HepG2 (cell line): ENCODE measurements around the gene ADIPOR2. TPM values are rescaled to one million over a fixed set of nuclear protein-coding genes. Genes with fewer than 3 reads are reported as not detected.

ENCODE experiments used
- CEBPG ChIP-seq: IDR thresholded peaks from 2 replicates; pipeline ENCODE4 v1.6.1; 2016
- EP300 ChIP-seq, 3 experiments: sonication (generic) in 1 of 3; formaldehyde crosslinking in 1 of 3; IDR thresholded peaks; 2 replicates each; pipeline versions ENCODE4 v1.5.1 to v1.6.1; 2011 to 2020; ENCODE audit warnings: low read depth in 2 of 3, low read length in 2 of 3, borderline replicate concordance in 1 of 3, improper control_type of control experiment in 1 of 3, mild to moderate bottlenecking in 1 of 3, missing genetic modification reagents in 1 of 3, moderate library complexity in 1 of 3
- FOXA3 ChIP-seq: IDR thresholded peaks from 2 replicates; pipeline ENCODE4 v1.6.1; 2016; ENCODE audit warnings: missing genetic modification reagents, missing compliant biosample characterization
- GLI4 ChIP-seq: sonication (generic); formaldehyde crosslinking; IDR thresholded peaks from 2 replicates; pipeline ENCODE4 v1.5.1; 2020; ENCODE audit warnings: missing genetic modification reagents, mild to moderate bottlenecking, moderate library complexity, borderline replicate concordance
- IRF2 ChIP-seq: IDR thresholded peaks from 2 replicates; pipeline ENCODE4 v1.6.1; 2018; ENCODE audit warnings: missing genetic modification reagents, missing compliant biosample characterization
- ISL2 ChIP-seq: sonication (generic); formaldehyde crosslinking; IDR thresholded peaks from 2 replicates; pipeline ENCODE4 v1.5.0; 2020; ENCODE audit warnings: missing genetic modification reagents
- KAT2B ChIP-seq: fragments of 150-350 bp; IDR thresholded peaks from 2 replicates; pipeline ENCODE4 v1.6.1; 2014; ENCODE audit warnings: low read depth, low read length, borderline replicate concordance
- KDM1A ChIP-seq: IDR thresholded peaks from 2 replicates; pipeline ENCODE4 v1.6.1; 2016; ENCODE audit warnings: missing compliant biosample characterization
- POLR2G ChIP-seq: fragments of 200-400 bp; formaldehyde crosslinking; IDR thresholded peaks from 2 replicates; pipeline ENCODE4 v1.6.1; 2018; ENCODE audit warnings: mild to moderate bottlenecking, low read depth, low read length, moderate library complexity
- RFX5 ChIP-seq: IDR thresholded peaks from 2 replicates; pipeline ENCODE4 v1.6.1; 2011; ENCODE audit warnings: low read depth, low read length, improper control_type of control experiment
- TMF1 ChIP-seq: sonication (generic); formaldehyde crosslinking; IDR thresholded peaks from 2 replicates; pipeline ENCODE4 v1.8.1; 2022; ENCODE audit warnings: low read depth, missing genetic modification reagents
- ZFP36 ChIP-seq: fragments of 150-350 bp; IDR thresholded peaks from 2 replicates; pipeline ENCODE4 v1.6.1; 2018; ENCODE audit warnings: borderline replicate concordance, low read length, low read depth; ENCODE audit not compliant: partially characterized antibody
- ZNF207 ChIP-seq: fragments of 450-650 bp; IDR thresholded peaks from 2 replicates; pipeline ENCODE4 v1.6.1; 2016; ENCODE audit warnings: antibody characterized with exemption, borderline replicate concordance
- ZNF225 ChIP-seq: sonication (generic); formaldehyde crosslinking; IDR thresholded peaks from 2 replicates; pipeline ENCODE4 v1.4.0; 2020; ENCODE audit warnings: mild to moderate bottlenecking, missing genetic modification reagents
- ZNF484 ChIP-seq: sonication (generic); formaldehyde crosslinking; IDR thresholded peaks from 2 replicates; pipeline ENCODE4 v1.5.1; 2020; ENCODE audit warnings: mild to moderate bottlenecking, low read depth, missing genetic modification reagents, borderline replicate concordance
- ZNF75D ChIP-seq: sonication (generic); formaldehyde crosslinking; IDR thresholded peaks from 2 replicates; pipeline ENCODE4 v1.8.1; 2023; ENCODE audit warnings: missing genetic modification reagents, mild to moderate bottlenecking, borderline replicate concordance
- ZNF772 ChIP-seq: sonication (generic); formaldehyde crosslinking; IDR thresholded peaks from 2 replicates; pipeline ENCODE4 v1.5.0; 2020; ENCODE audit warnings: mild to moderate bottlenecking, missing genetic modification reagents
- ZNF891 ChIP-seq: sonication (generic); formaldehyde crosslinking; IDR thresholded peaks from 2 replicates; pipeline ENCODE4 v1.5.0; 2020; ENCODE audit warnings: mild to moderate bottlenecking, missing genetic modification reagents
- polyA plus RNA-seq, 8 experiments: library from polyadenylated mRNA; depleted of rRNA in 3 of 8; stranded (reverse) in 7 of 8; unstranded in 1 of 8; fragments of >200 nt; fragmentation: Illumina TruSeq in 4 of 8; extraction: Trizol in 4 of 8; gene quantifications; 2 replicates each; pipeline versions ENCODE4 v1.2.1 to v1.2.3, GENCODE V29; 2011 to 2016; ENCODE audit warnings: low read depth in 4 of 8, missing spikeins in 1 of 8, mixed read lengths in 1 of 8; ENCODE audit not compliant: insufficient read depth in 1 of 8
- total RNA-seq, 5 experiments: library from RNA; depleted of rRNA; stranded (reverse); fragments of >200 nt; fragmentation: Illumina TruSeq; extraction: Trizol; gene quantifications; 2 replicates each; pipeline ENCODE4 v1.2.3, GENCODE V29; 2016; ENCODE audit warnings: low read depth in 1 of 5
- TF ChIP-seq, protein P1 (sequence below): IDR thresholded peaks from 2 replicates; pipeline ENCODE4 v1.6.1; 2016; ENCODE audit warnings: low read depth, missing genetic modification reagents, missing compliant biosample characterization
- TF ChIP-seq, protein P2 (sequence below): sonication (generic); formaldehyde crosslinking; IDR thresholded peaks from 2 replicates; pipeline ENCODE4 v1.4.0; 2020; ENCODE audit warnings: mild to moderate bottlenecking, missing genetic modification reagents, borderline replicate concordance
- TF ChIP-seq, protein P3 (sequence below): sonication (generic); formaldehyde crosslinking; IDR thresholded peaks from 2 replicates; pipeline ENCODE4 v1.4.0; 2020; ENCODE audit warnings: missing genetic modification reagents, borderline replicate concordance

The ADIPOR2 gene
- total and polyA plus RNA-seq, 2 of the 13 experiments (the other 11 are each of a cell fraction or from before 2014, with no cell fraction given) = 35.2 to 52.2 TPM

DNA sequence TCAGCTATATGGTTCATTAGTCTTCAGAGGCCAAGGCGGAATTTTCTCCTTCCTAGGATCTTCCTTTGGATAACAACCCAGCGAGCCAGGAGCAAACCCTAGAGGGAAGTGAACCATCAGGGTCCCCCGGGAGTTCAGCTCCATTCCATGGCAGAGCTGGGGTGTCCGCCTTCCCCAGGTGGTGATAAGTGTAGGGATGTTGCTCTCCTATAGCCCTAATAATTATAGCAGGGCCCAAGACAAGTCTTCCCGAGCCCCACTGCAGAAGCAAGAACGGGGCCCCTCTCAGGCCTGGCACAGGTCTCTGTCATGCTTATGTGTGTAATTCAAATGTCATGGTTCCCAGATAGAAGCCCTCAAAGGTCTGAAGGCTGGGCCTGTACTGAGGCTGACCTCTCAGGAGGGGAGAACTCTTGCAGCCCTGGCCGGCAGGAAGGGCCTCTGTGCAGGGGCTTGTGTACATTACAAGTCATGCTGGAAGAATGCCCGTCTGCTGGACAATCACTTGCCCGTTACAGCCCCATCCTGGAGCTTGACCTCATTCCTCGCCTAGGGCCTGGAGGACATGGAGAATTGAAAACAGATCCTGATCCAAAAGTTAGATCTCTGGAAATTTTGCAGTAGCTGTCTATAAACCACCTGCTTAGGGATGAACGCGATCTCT is 146.8 kb downstream of the ADIPOR2 start (continued):
- TF ChIP-seq, protein P1, sequence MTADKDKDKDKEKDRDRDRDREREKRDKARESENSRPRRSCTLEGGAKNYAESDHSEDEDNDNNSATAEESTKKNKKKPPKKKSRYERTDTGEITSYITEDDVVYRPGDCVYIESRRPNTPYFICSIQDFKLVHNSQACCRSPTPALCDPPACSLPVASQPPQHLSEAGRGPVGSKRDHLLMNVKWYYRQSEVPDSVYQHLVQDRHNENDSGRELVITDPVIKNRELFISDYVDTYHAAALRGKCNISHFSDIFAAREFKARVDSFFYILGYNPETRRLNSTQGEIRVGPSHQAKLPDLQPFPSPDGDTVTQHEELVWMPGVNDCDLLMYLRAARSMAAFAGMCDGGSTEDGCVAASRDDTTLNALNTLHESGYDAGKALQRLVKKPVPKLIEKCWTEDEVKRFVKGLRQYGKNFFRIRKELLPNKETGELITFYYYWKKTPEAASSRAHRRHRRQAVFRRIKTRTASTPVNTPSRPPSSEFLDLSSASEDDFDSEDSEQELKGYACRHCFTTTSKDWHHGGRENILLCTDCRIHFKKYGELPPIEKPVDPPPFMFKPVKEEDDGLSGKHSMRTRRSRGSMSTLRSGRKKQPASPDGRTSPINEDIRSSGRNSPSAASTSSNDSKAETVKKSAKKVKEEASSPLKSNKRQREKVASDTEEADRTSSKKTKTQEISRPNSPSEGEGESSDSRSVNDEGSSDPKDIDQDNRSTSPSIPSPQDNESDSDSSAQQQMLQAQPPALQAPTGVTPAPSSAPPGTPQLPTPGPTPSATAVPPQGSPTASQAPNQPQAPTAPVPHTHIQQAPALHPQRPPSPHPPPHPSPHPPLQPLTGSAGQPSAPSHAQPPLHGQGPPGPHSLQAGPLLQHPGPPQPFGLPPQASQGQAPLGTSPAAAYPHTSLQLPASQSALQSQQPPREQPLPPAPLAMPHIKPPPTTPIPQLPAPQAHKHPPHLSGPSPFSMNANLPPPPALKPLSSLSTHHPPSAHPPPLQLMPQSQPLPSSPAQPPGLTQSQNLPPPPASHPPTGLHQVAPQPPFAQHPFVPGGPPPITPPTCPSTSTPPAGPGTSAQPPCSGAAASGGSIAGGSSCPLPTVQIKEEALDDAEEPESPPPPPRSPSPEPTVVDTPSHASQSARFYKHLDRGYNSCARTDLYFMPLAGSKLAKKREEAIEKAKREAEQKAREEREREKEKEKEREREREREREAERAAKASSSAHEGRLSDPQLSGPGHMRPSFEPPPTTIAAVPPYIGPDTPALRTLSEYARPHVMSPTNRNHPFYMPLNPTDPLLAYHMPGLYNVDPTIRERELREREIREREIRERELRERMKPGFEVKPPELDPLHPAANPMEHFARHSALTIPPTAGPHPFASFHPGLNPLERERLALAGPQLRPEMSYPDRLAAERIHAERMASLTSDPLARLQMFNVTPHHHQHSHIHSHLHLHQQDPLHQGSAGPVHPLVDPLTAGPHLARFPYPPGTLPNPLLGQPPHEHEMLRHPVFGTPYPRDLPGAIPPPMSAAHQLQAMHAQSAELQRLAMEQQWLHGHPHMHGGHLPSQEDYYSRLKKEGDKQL (CRISPR knock-in tag) = 0 out of 2 replicates have a peak, but pooled peaks have one; percentile 23
- TF ChIP-seq EP300 (IDR thresholded peaks at IDR 0.05; ENCODE audit: low read depth in 2 of 2, low read length in 2 of 2) (peak in 1 of 2 experiments; percentile 82; a peak in 2 of 4 replicates), EP300 (CRISPR knock-in tag; IDR thresholded peaks at IDR 0.05; ENCODE audit: borderline replicate concordance) (peak; percentile 73; the same call in 1 of the 2 replicates), GLI4 (no peak), ZNF891 (CRISPR knock-in tag) (no peak), FOXA3 (CRISPR knock-in tag) (peak; percentile 98), KDM1A (CRISPR knock-in tag) (0 out of 2 replicates have a peak, but pooled peaks have one; percentile 46), ZFP36 (no peak), TMF1 (no peak), IRF2 (CRISPR knock-in tag) (peak; percentile 68; the same call in 1 of the 2 replicates), RFX5 (no peak), ZNF225 (no peak), ZNF207 (no peak), ZNF75D (CRISPR knock-in tag) (no peak), CEBPG (CRISPR knock-in tag) (peak; percentile 32; the same call in 1 of the 2 replicates), KAT2B (no peak), POLR2G (no peak), ZNF772 (CRISPR knock-in tag) (no peak), ZNF484 (no peak), ISL2 (no peak)
- TF ChIP-seq, protein P2, sequence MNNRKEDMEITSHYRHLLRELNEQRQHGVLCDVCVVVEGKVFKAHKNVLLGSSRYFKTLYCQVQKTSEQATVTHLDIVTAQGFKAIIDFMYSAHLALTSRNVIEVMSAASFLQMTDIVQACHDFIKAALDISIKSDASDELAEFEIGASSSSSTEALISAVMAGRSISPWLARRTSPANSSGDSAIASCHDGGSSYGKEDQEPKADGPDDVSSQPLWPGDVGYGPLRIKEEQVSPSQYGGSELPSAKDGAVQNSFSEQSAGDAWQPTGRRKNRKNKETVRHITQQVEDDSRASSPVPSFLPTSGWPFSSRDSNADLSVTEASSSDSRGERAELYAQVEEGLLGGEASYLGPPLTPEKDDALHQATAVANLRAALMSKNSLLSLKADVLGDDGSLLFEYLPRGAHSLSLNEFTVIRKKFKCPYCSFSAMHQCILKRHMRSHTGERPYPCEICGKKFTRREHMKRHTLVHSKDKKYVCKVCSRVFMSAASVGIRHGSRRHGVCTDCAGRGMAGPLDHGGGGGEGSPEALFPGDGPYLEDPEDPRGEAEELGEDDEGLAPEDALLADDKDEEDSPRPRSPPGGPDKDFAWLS = no peak
- TF ChIP-seq, protein P3, sequence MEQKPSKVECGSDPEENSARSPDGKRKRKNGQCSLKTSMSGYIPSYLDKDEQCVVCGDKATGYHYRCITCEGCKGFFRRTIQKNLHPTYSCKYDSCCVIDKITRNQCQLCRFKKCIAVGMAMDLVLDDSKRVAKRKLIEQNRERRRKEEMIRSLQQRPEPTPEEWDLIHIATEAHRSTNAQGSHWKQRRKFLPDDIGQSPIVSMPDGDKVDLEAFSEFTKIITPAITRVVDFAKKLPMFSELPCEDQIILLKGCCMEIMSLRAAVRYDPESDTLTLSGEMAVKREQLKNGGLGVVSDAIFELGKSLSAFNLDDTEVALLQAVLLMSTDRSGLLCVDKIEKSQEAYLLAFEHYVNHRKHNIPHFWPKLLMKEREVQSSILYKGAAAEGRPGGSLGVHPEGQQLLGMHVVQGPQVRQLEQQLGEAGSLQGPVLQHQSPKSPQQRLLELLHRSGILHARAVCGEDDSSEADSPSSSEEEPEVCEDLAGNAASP (CRISPR knock-in tag) = peak; percentile 73; the same call in 1 of the 2 replicates
